OCI-LY7 (cell line): ENCODE measurements around the gene CLSTN2. TPM values are rescaled to one million over a fixed set of nuclear protein-coding genes. Genes with fewer than 3 reads are reported as not detected.

Source experiments
- BruUV-seq: library from RNA; stranded (reverse); fragments of 400-500 nt; replicated peaks from 2 replicates; lab custom pipeline; 2021; lab: Mats Ljungman, UMichigan
- CTCF ChIA-PET: fragments of 300-600 bp; sonication (Branson Sonifier 250); formaldehyde crosslinking; loops from one replicate; lab custom pipeline; 2022; ENCODE audit warnings: antibody characterized with exemption; ENCODE audit not compliant: unreplicated experiment; lab: Charles Lee
- POLR2A ChIA-PET: fragments of 300-600 bp; sonication (Branson Sonifier 250); formaldehyde crosslinking; loops from one replicate; lab custom pipeline; 2022; ENCODE audit warnings: antibody characterized with exemption; lab: Charles Lee
- DNase-seq: peaks from one replicate; pipeline ENCODE4 v3.0.0-alpha.2; 2015; ENCODE audit warnings: low spot score
- H2AFZ ChIP-seq: fragments of 200-600 bp; sonication (generic), shearing (Covaris generic); 2 replicates; pipeline ENCODE4 v1.6.1; 2014; ENCODE audit warnings: mild to moderate bottlenecking, antibody characterized with exemption, low read length, moderate library complexity
- H3K27ac ChIP-seq: fragments of 200-600 bp; sonication (generic); 2 replicates; pipeline ENCODE4 v1.5.1; 2014; ENCODE audit warnings: mixed run types, low read depth, mild to moderate bottlenecking, moderate library complexity, low read length, inconsistent platforms; ENCODE audit not compliant: poor library complexity, severe bottlenecking
- H3K36me3 ChIP-seq: fragments of 200-600 bp; sonication (generic); 2 replicates; pipeline ENCODE4 v1.6.1; 2014; ENCODE audit warnings: mild to moderate bottlenecking, antibody characterized with exemption, low read length, moderate library complexity, mixed read lengths; ENCODE audit not compliant: insufficient read depth
- H3K4me1 ChIP-seq: fragments of 200-600 bp; sonication (generic); 2 replicates; pipeline ENCODE4 v1.5.1; 2014; ENCODE audit warnings: mild to moderate bottlenecking, low read length; ENCODE audit not compliant: insufficient read depth, poor library complexity, severe bottlenecking
- H3K4me2 ChIP-seq: fragments of 200-600 bp; sonication (generic); 2 replicates; pipeline ENCODE4 v1.6.1; 2014; ENCODE audit warnings: mild to moderate bottlenecking, low read length
- H3K4me3 ChIP-seq: fragments of 200-600 bp; sonication (generic); 2 replicates; pipeline ENCODE4 v1.5.1; 2014; ENCODE audit warnings: mild to moderate bottlenecking, low read depth, low read length; ENCODE audit not compliant: poor library complexity, severe bottlenecking
- H3K79me2 ChIP-seq: fragments of 200-600 bp; sonication (generic); 2 replicates; pipeline ENCODE4 v1.6.1; 2016; ENCODE audit warnings: low read depth, mild to moderate bottlenecking, low read length, moderate library complexity, mixed read lengths; ENCODE audit not compliant: insufficient read depth
- H3K9me2 ChIP-seq: fragments of 200-600 bp; sonication (generic); 2 replicates; pipeline ENCODE4 v1.6.1; 2016; ENCODE audit warnings: mild to moderate bottlenecking, low read length, mixed read lengths; ENCODE audit not compliant: insufficient read depth
- H3K9me3 ChIP-seq: fragments of 200-600 bp; sonication (generic); 2 replicates; pipeline ENCODE4 v1.6.1; 2014; ENCODE audit warnings: mild to moderate bottlenecking, mixed run types, low read length, mixed read lengths
- H4K20me1 ChIP-seq: fragments of 200-600 bp; sonication (generic); 2 replicates; pipeline ENCODE4 v1.6.1; 2014; ENCODE audit warnings: mild to moderate bottlenecking, antibody characterized with exemption, low read length, moderate library complexity, mixed read lengths; ENCODE audit not compliant: insufficient read depth
- CTCF ChIP-seq: fragments of 200-600 bp; sonication (generic); conservative IDR thresholded peaks from 2 replicates; pipeline ENCODE4 v1.5.1; 2014; ENCODE audit warnings: mild to moderate bottlenecking, antibody characterized with exemption, low read length, moderate library complexity, mixed read lengths
- EZH2phosphoT487 ChIP-seq: fragments of 200-600 bp; sonication (generic); IDR thresholded peaks from 2 replicates; pipeline ENCODE4 v1.6.1; 2018; ENCODE audit warnings: low read depth, borderline replicate concordance, mild to moderate bottlenecking, mixed run types, antibody characterized with exemption, low read length, moderate library complexity, mixed read lengths
- intact Hi-C: fragments of 100-400 bp; cut with micrococcal nuclease; formaldehyde crosslinking; loops from one replicate; pipeline ENCODE4 v1.10.0; 2022; ENCODE audit not compliant: unreplicated experiment
- total RNA-seq, 2 experiments: library from RNA; depleted of rRNA in 1 of 2; stranded (reverse); fragments of >200 nt in 1 of 2; shearing (Covaris generic) in 1 of 2; gene quantifications; 2 replicates each; pipeline ENCODE4 v1.2.3, GENCODE V29; 2014 to 2022

Gene CLSTN2
- total RNA-seq, 2 experiments from 2014 or later: not detected

GRCh38 chr3:140577911-140578310 is 642.9 kb downstream of the CLSTN2 start:
- no peak for TF ChIP-seq CTCF
- no peak for TF ChIP-seq EZH2phosphoT487
- ChIA-PET CTCF (no interaction called here), POLR2A (interaction anchor here (0.7 kb wide), 1 partner anchor 98 kb away, joined by 3 read pairs; no protein-coding TSS in a partner anchor)
- no peaks in the 10 kb centered on the region for H3K36me3 ChIP-seq
- H3K4me3 ChIP-seq: no peak overlapping the region
- H3K9me3 ChIP-seq: no peaks in the 10 kb centered on the region
- no peak overlapping the region for H3K4me2 ChIP-seq
- BruUV-seq: no TSS peak
- no peaks in the 10 kb centered on the region for H3K79me2 ChIP-seq
- no peaks in the 10 kb centered on the region for H3K9me2 ChIP-seq
- no peak overlapping the region for H3K27ac ChIP-seq
- H4K20me1 ChIP-seq: no peaks in the 10 kb centered on the region
- H2AFZ ChIP-seq: no peak overlapping the region
- no peaks in the 10 kb centered on the region for H3K4me1 ChIP-seq
- intact Hi-C loops: no loop called here
- no peak for DNase-seq

- no peaks in the 10 kb centered on the region for H3K79me2 ChIP-seq
- no peak for DNase-seq
- no peak overlapping the region for H3K4me3 ChIP-seq
- intact Hi-C loops: no loop called here
- no peaks in the 10 kb centered on the region for H3K9me2 ChIP-seq
- no peaks in the 10 kb centered on the region for H3K4me1 ChIP-seq
- H3K9me3 ChIP-seq: no peaks in the 10 kb centered on the region
- H3K27ac ChIP-seq: no peak overlapping the region
- no peak overlapping the region for H2AFZ ChIP-seq
- no TSS peak for BruUV-seq
- ChIA-PET POLR2A (no interaction called here), CTCF (no interaction called here)
- H4K20me1 ChIP-seq: no peaks in the 10 kb centered on the region
- H3K36me3 ChIP-seq: no peaks in the 10 kb centered on the region
- TF ChIP-seq EZH2phosphoT487 (no peak), CTCF (0 out of 2 replicates have a peak, but pooled peaks have one; percentile 29)
- H3K4me2 ChIP-seq: no peak overlapping the region
Observed at GRCh38 chr3:140579260-140579659, 644.3 kb downstream of the CLSTN2 start.

GRCh38 chr3:140580746-140581145 is 645.8 kb downstream of the CLSTN2 start:
- H3K27ac ChIP-seq: no peak overlapping the region
- BruUV-seq: no TSS peak
- CTCF ChIA-PET: no interaction called here
- H3K4me1 ChIP-seq: no peaks in the 10 kb centered on the region
- H3K9me2 ChIP-seq: no peaks in the 10 kb centered on the region
- no peak overlapping the region for H3K4me2 ChIP-seq
- no peaks in the 10 kb centered on the region for H3K9me3 ChIP-seq
- no peak for TF ChIP-seq CTCF
- TF ChIP-seq EZH2phosphoT487: no peak
- no peaks in the 10 kb centered on the region for H4K20me1 ChIP-seq
- H3K36me3 ChIP-seq: no peaks in the 10 kb centered on the region
- H3K79me2 ChIP-seq: no peaks in the 10 kb centered on the region
- no peak overlapping the region for H3K4me3 ChIP-seq
- no peak overlapping the region for H2AFZ ChIP-seq
- DNase-seq: no peak
- POLR2A ChIA-PET: interaction anchor here (1.1 kb wide), 1 partner anchor 73 kb away, joined by 3 read pairs; no protein-coding TSS in a partner anchor
- intact Hi-C loops: no loop called here
